SU-DHL-6 (cell line): ENCODE measurements around the gene ZFHX3.

Experiments
- H2AFZ ChIP-seq: fragments of 200-600 bp; sonication (generic); 2 replicates; pipeline ENCODE4 v1.6.1; 2014; ENCODE audit warnings: low read depth, mild to moderate bottlenecking, moderate library complexity, mixed read lengths, antibody characterized with exemption, low read length; ENCODE audit not compliant: severe bottlenecking
- H3F3A ChIP-seq: fragments of 200-600 bp; shearing (Covaris generic); 2 replicates; pipeline ENCODE4 v1.6.0; 2016; ENCODE audit warnings: antibody characterized with exemption, mild to moderate bottlenecking; ENCODE audit not compliant: insufficient read depth
- H3K27ac ChIP-seq: fragments of 200-600 bp; sonication (generic); 2 replicates; pipeline ENCODE4 v1.5.1; 2016; ENCODE audit warnings: low read depth, mild to moderate bottlenecking, low read length, moderate library complexity, mixed read lengths
- H3K27me3 ChIP-seq: fragments of 200-600 bp; sonication (generic), shearing (Covaris generic); 2 replicates; pipeline ENCODE4 v1.6.0; 2014; ENCODE audit warnings: mild to moderate bottlenecking, low read length
- H3K36me3 ChIP-seq: fragments of 200-600 bp; sonication (generic); 2 replicates; pipeline ENCODE4 v1.6.1; 2014; ENCODE audit warnings: mild to moderate bottlenecking, low read length, mixed read lengths
- H3K4me2 ChIP-seq: fragments of 300-600, 200-600 bp; shearing (Covaris generic), sonication (generic); 2 replicates; pipeline ENCODE4 v1.6.0; 2014; ENCODE audit warnings: low read length, low read depth, mild to moderate bottlenecking; ENCODE audit not compliant: poor library complexity, severe bottlenecking
- H3K4me3 ChIP-seq: fragments of 200-600 bp; sonication (generic); 2 replicates; pipeline ENCODE4 v1.5.1; 2014; ENCODE audit warnings: antibody characterized with exemption, low read length, mild to moderate bottlenecking, mixed read lengths; ENCODE audit not compliant: insufficient read depth, poor library complexity, severe bottlenecking
- H3K79me2 ChIP-seq: fragments of 200-600 bp; sonication (generic); 2 replicates; pipeline ENCODE4 v1.6.1; 2014; ENCODE audit warnings: mild to moderate bottlenecking, low read length, moderate library complexity; ENCODE audit not compliant: insufficient read depth
- H3K9ac ChIP-seq: fragments of 200-600 bp; sonication (generic); 2 replicates; pipeline ENCODE4 v1.7.0; 2014; ENCODE audit warnings: mild to moderate bottlenecking, low read length
- H3K9me2 ChIP-seq: fragments of 200-600 bp; sonication (generic); replicated peaks from 2 replicates; pipeline ENCODE4 v1.6.1; 2014; ENCODE audit warnings: low read length; ENCODE audit not compliant: insufficient read depth
- H3K9me3 ChIP-seq: fragments of 200-600 bp; sonication (generic); 2 replicates; pipeline ENCODE4 v1.6.1; 2014; ENCODE audit warnings: low read length, mixed read lengths; ENCODE audit not compliant: insufficient read depth
- H4K20me1 ChIP-seq: fragments of 200-600 bp; sonication (generic); 2 replicates; pipeline ENCODE4 v1.6.1; 2014; ENCODE audit warnings: low read depth, mild to moderate bottlenecking, antibody characterized with exemption, low read length, moderate library complexity, mixed read lengths
- EZH2phosphoT487 ChIP-seq: fragments of 200-600 bp; sonication (generic), shearing (Covaris generic); conservative IDR thresholded peaks from 2 replicates; pipeline ENCODE4 v1.6.1; 2018; ENCODE audit warnings: mild to moderate bottlenecking, antibody characterized with exemption, low read length, moderate library complexity, mixed read lengths
- TF ChIP-seq, protein P1 (sequence below): fragments of 200-600 bp; sonication (generic); IDR thresholded peaks from one replicate; pipeline ENCODE4 v1.5.1; 2017; ENCODE audit warnings: antibody characterized with exemption, mild to moderate bottlenecking, low read length, moderate library complexity; ENCODE audit not compliant: insufficient read depth, poor library complexity, severe bottlenecking

ZFHX3 gene

DNA sequence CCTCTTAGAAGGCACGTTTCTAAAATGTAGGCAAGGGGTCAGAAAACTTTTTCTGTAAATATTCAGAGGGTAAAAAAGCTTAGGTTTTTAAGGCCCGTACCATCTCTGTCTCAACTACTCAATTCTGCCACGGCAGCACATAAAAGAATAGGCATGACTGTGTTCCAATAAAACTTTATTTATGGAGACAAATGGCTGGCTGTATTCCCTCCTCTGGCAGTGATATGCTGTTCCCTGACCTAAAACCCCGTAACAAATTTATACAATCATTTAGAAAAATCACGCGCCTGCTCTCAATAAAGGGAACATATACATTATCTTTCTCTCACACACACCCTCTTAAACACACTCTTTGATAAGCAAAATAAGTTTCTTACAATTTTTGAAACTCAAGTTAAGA, 138.7 kb downstream of the ZFHX3 start:
- Histone ChIP-seq H3K4me2 (no peak overlapping the region), H4K20me1 (no peaks in the 10 kb centered on the region), H3K9me3 (no peaks in the 10 kb centered on the region), H3K36me3 (no peaks in the 10 kb centered on the region), H3K79me2 (no peaks in the 10 kb centered on the region), H3K27ac (no peak overlapping the region), H2AFZ (no peak overlapping the region), H3K9me2 (no peaks in the 10 kb centered on the region), H3K4me3 (no peak overlapping the region), H3F3A (no peaks in the 10 kb centered on the region), H3K27me3 (no peaks in the 10 kb centered on the region), H3K9ac (no peak overlapping the region)
- TF ChIP-seq, protein P1, sequence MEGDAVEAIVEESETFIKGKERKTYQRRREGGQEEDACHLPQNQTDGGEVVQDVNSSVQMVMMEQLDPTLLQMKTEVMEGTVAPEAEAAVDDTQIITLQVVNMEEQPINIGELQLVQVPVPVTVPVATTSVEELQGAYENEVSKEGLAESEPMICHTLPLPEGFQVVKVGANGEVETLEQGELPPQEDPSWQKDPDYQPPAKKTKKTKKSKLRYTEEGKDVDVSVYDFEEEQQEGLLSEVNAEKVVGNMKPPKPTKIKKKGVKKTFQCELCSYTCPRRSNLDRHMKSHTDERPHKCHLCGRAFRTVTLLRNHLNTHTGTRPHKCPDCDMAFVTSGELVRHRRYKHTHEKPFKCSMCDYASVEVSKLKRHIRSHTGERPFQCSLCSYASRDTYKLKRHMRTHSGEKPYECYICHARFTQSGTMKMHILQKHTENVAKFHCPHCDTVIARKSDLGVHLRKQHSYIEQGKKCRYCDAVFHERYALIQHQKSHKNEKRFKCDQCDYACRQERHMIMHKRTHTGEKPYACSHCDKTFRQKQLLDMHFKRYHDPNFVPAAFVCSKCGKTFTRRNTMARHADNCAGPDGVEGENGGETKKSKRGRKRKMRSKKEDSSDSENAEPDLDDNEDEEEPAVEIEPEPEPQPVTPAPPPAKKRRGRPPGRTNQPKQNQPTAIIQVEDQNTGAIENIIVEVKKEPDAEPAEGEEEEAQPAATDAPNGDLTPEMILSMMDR: no peak
- no peak for TF ChIP-seq EZH2phosphoT487

DNA sequence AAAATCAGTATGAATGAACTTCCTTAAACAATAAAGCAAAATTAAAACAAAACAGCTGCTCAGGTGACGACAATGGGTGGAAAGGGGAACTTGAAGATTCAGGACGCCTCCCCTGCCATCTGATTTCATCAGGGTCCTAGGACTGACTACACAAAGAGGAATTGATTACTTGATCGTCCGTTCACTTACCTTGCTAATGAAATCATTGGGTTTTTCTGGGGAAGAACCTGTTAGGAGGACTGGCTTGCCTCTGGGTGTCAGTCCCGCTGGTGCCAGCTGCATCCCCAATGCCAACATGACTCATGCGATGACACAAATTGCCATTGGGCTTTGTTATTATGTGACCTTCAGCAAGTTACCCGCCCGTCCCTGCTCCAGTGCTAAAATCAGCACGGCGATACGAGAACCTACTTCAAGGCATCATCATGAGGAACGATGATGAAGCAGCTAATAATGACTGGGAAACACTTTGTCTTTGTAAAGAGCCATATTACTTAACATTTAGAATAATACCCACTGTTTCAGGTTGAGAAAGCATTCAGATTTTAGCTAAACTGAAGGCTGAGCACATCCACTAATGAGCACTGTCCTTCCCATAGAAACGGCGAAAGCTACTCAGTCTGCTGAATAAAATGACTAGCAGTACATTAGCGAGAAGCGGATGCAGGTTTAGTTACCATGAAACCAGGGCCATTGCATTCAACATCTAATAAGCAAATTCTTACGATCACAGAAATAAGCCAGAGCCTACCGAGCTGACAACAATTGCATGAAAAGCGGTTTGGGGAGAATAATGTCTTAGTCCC, 139.4 kb downstream of the ZFHX3 start:
- Histone ChIP-seq H2AFZ (no peak overlapping the region), H3K79me2 (no peaks in the 10 kb centered on the region), H4K20me1 (no peaks in the 10 kb centered on the region), H3K9me3 (no peaks in the 10 kb centered on the region), H3K27me3 (no peaks in the 10 kb centered on the region), H3F3A (no peaks in the 10 kb centered on the region), H3K27ac (no peak overlapping the region), H3K9ac (no peak overlapping the region), H3K4me2 (no peak overlapping the region), H3K4me3 (no peak overlapping the region), H3K36me3 (no peaks in the 10 kb centered on the region), H3K9me2 (no peaks in the 10 kb centered on the region)
- TF ChIP-seq EZH2phosphoT487: no peak
- TF ChIP-seq, protein P1: no peak

DNA sequence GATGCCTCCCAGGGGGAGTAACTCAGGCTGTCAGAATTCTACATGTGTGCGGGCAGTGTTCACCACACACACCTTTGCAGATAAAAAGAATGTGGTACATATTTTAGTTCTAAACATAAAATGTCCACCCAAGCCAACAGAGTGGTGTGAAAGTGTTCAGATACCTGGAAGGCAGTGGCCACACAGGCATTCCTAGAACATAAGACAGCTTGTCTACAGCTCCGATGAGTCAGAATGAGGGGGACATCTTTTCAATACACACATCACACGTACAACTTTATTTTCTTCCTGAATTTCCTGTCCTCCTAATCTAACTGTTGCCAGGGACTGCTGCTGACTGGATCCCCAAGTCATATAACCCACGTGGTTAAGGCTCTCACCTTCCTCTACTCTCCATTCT, 142.3 kb downstream of the ZFHX3 start:
- H3K36me3 ChIP-seq: no peaks in the 10 kb centered on the region
- no peaks in the 10 kb centered on the region for H3K27me3 ChIP-seq
- TF ChIP-seq, protein P1: no peak
- H3K79me2 ChIP-seq: no peaks in the 10 kb centered on the region
- H3K9me3 ChIP-seq: no peaks in the 10 kb centered on the region
- H3F3A ChIP-seq: no peaks in the 10 kb centered on the region
- H3K9me2 ChIP-seq: no peaks in the 10 kb centered on the region
- no peak overlapping the region for H3K27ac ChIP-seq
- H2AFZ ChIP-seq: no peak overlapping the region
- no peak overlapping the region for H3K9ac ChIP-seq
- H4K20me1 ChIP-seq: no peaks in the 10 kb centered on the region
- no peak overlapping the region for H3K4me2 ChIP-seq
- H3K4me3 ChIP-seq: no peak overlapping the region
